ENCODE data around the gene KCNMA1.

The KCNMA1 gene

GRCh38 chr10:77252380-77253146, 385.0 kb downstream of the KCNMA1 start:
- DNase-seq = no peak

- no peak for DNase-seq
Measured at GRCh38 chr10:77251297-77252013, 386.2 kb downstream of the KCNMA1 start.

GRCh38 chr10:77249901-77250459, 387.6 kb downstream of the KCNMA1 start:
- no peak for DNase-seq

GRCh38 chr10:77248104-77248790, 389.4 kb downstream of the KCNMA1 start:
- no peak for DNase-seq

GRCh38 chr10:77247031-77247990, 390.3 kb downstream of the KCNMA1 start:
- no peak for DNase-seq

- no peak for DNase-seq
Measured at GRCh38 chr10:77245953-77246352, 391.7 kb downstream of the KCNMA1 start.

GRCh38 chr10:77244746-77245145, 392.9 kb downstream of the KCNMA1 start:
- DNase-seq = no peak

- no peak for DNase-seq
Measured at GRCh38 chr10:77244286-77244685, 393.3 kb downstream of the KCNMA1 start.

- DNase-seq = no peak
Measured at GRCh38 chr10:77241350-77241725, 396.3 kb downstream of the KCNMA1 start.

GRCh38 chr10:77240706-77241349, 396.8 kb downstream of the KCNMA1 start:
- no peak for DNase-seq

GRCh38 chr10:77240041-77240652, 397.5 kb downstream of the KCNMA1 start:
- DNase-seq = no peak

GRCh38 chr10:77237120-77237519, 400.5 kb downstream of the KCNMA1 start:
- no peak for DNase-seq

GRCh38 chr10:77236700-77237099, 400.9 kb downstream of the KCNMA1 start:
- no peak for DNase-seq

GRCh38 chr10:77236029-77236428, 401.6 kb downstream of the KCNMA1 start:
- no peak for DNase-seq

- DNase-seq = no peak
Measured at GRCh38 chr10:77234599-77234998, 403.0 kb downstream of the KCNMA1 start.

- no peak for DNase-seq
Measured at GRCh38 chr10:77233466-77233865, 404.1 kb downstream of the KCNMA1 start.

GRCh38 chr10:77231884-77232610, 405.6 kb downstream of the KCNMA1 start:
- DNase-seq = no peak

GRCh38 chr10:77231375-77231774, 406.2 kb downstream of the KCNMA1 start:
- no peak for DNase-seq

GRCh38 chr10:77230194-77230593, 407.4 kb downstream of the KCNMA1 start:
- no peak for DNase-seq

- DNase-seq = no peak
Measured at GRCh38 chr10:77229704-77230103, 407.9 kb downstream of the KCNMA1 start.

GRCh38 chr10:77228559-77228958, 409.0 kb downstream of the KCNMA1 start:
- peak; percentile 78 for DNase-seq

Measured in NCI-H2029 treated with DMSO at 0.1 percent for 48 hours (cell line).